DMS79 treated with DMSO at 0.1 percent for 48 hours (cell line): ENCODE measurements around the gene RORC.
A peak's percentile ranks its signal among the peaks of the same experiment; 100 is the strongest.

ENCODE experiments used
- DNase-seq: peaks from one replicate; lab custom pipeline; 2025; lab: John Stamatoyannopoulos, UW

Gene RORC

DNA sequence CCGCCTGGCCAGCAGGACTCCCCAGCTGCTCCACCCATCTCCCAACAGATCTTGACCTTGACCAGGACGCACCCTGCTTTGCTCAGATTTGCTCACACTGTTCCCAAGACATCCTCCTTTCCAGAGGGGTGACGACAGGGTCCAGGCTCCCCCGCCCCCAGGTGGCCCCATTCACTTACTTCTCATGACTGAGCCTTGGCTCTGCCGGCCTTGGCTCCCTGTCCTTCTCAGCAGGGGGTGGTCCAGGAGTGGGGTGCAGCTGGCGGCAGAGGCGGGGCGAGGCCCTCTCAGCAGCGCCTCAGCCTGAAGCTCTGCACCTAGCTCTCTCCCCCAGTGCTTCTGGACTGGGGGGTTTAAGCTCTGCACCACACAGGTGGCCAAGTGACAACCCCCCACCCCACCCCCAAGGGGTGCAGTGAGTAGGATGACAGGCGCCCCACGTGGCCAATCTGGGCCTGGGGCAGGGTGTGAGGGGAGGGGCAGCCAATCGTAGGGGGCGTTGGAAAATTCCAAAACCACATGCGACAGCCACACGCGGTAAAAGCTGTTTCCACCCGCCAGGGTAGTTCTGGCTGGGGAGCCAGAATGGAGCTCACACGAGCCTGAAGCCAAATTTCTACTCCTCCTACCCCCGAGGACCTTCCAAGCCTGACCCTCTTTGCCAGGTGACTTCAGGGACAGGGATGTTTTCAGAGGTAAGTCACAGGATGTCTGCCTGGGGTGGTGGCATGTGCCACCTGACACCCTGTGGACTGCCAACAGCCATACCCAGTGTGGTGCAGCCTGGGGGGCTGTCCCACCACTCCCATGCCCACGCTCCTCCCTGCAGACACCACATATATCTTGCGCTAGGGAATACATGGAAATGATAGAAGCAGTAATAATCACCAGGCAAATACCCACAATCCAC lies 5.6 kb downstream of the RORC start:
- DNase-seq = no peak

DNA sequence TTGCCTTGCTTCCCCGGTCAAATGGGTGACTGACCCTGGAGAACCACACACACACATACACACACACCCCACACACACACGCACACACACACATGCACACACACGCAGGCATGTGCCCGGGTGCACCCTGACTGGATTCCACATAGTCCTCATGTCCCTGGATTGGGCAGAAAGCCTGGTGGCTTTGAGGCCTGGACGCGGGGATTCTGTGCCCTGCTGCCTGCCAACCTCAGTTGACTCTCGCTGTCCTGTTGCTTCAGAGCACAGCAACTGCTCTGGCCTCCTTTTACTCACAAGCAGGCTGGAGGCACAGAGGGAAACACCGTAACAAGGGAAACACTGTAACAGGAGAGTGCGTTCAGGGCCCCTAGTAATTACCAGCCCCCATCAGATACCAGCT lies 6.4 kb downstream of the RORC start:
- DNase-seq = no peak

DNA sequence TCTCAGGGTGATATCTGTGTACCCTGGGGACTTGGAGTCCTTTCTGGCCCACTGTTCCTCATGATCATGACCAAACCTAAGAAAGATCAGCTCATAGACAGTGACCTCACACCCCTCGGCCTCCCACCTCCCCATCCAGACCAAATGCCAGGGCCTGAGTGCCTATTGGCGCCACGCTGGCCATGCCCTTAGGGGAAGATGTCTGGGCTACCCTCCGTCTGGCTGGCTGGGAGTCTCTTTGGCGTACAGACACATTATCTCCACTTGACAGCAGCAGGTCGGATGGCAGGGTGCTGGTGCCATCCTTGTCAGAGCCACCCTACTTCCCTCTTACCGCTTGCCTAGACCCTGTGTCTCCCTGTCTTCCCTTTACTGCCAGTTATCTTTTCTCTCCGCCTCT lies 8.4 kb downstream of the RORC start:
- no peak for DNase-seq

DNA sequence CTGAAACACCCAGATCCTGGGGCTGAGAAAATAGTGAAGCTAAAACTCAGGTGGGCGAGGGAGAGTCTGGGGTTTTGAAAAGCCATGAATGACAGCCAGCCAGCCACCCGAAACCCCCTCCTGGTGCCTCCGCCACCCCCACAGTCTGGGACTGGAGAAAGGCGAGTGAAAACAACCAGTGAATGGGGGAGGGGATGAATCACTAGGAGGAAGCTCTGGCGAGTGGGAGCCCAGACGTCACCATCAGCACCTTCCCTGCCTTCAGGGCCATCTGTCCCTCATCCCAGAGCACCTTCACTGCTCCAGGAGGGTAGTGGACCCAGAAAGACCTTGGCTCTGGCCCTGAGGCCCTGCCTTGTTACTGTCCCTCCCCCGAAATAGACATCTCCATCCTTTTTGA lies 9.2 kb downstream of the RORC start:
- no peak for DNase-seq

DNA sequence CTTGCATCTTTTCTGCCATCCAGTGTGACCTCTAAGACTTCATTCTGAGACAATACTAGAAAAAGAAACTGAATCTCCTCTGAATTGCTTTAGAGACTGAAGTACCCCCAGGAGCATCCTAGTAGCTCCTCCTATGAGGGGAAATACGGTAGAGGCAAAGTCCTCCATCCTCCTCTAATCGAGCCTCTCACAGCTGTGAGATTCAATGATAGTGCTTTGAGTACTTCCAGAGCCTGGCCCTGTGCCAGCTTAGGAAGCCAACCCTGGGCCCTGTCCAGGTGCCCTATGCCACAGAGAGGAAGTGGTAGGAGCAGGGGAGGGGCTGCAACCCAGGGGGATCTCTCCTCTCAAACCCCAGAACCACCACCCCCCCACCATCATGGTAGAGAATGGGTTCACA lies 10.7 kb downstream of the RORC start:
- DNase-seq = peak; percentile 81

DNA sequence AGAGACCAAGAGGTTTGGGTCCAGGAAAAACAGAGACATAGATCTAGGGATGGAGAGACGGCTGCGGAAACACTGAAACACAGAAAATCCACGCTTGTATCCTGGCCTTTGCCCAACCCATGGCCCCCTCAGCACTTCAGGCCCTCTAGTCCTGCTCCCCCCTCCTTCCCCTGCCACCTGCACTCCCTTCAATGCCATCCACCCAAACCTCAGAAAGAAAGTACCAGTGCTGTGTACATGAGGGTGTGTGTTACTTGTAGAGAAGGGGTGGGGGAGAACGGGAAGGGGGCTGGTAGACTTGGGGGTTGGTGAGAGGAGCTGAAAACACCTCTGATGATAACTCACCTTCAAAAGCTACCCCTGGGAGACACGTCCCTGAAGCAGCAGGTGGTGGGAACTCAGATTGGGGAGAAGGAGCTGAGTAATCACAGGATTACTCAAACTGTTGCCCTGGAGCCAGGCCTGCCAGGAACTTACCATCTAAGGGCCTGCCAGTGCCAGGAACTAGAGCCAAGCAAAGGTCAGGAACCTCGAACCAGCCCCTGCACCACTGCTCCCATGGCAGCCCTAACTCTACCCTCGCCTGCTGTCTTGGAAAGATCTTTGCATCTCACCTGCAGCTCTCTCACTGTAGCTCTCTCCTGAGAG lies 11.5 kb downstream of the RORC start:
- no peak for DNase-seq

DNA sequence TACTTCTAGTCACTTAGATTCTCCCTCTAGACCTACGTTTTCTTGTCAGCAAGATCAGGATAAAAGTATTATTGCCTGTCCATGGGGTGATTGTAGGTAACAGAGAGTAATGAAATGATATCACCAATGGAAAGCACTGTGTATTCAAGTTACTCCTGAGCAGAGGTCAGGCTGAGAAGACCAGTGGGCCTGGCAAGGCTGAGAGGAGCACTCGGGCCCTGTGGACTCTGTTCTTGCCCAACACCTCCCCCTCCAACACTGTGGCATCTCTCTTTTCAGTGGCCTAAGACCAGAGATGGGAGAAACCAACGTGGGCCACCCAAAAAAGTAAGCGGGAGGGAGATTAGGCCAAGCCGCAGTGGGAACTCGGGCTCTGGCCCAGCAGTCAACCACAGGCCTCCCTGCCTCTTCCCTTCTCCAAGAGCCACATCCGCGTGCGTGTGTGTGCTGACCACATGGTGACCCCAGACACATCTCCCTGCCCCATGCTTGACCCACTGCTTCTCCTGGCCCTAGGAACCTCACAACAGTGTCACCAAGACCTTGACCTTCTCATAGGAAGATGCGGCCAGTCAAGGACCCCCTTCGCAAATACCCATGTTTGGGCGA lies 12.3 kb downstream of the RORC start:
- DNase-seq = no peak

DNA sequence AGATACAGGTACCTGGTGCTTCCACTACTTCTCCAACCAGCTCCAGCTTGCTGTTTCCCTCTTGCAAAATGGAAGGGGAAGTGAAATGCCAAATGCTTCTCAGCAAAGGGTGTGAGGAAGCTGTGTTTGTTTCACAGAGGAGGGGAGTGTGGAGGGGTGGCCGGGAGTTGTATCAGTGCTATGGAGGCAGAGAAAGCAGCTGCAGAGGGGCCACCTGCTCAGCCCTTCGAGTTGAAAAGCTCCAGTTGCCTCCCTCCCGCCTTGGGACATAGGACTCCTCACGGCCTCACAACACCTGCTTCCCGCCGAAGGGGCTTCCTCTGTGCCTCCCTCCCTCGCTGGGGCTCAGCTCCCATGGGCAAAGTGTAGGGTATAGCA lies 14.3 kb downstream of the RORC start:
- no peak for DNase-seq

DNA sequence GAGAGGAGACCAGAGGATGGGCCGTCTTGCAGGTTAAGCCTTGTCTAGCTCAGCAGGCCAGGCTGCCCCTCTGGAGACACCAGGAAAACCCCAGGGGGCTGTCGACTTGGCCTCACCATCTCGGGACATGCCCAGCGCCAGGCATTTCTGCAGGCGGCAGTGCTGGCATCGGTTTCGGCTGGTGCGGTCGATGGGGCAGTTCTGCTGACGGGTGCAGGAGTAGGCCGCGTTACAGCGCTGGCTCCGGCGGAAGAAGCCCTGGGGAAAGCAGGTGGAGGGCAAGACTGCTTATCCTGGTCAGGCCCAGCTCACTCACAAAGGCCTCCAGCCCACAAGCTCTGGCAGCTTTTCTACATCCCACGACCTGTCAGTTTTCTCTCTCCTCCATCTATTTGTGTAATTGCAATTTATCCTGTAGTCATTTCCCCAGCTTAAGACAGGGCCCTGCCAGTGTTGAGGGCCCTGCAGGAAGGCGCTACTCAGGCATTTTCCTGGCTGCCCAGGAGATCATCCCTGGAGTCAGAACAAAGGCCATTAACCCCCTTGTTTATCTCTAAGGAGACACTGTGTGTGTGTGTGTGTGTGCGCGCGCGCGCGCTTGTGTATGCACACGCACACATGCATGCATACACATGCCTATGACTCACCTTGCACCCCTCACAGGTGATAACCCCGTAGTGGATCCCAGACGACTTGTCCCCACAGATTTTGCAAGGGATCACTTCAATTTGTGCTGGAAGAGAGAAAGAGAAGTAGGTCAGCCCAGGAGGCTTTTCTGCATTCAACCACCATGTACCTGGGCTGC lies 14.9 kb downstream of the RORC start:
- DNase-seq = no peak

DNA sequence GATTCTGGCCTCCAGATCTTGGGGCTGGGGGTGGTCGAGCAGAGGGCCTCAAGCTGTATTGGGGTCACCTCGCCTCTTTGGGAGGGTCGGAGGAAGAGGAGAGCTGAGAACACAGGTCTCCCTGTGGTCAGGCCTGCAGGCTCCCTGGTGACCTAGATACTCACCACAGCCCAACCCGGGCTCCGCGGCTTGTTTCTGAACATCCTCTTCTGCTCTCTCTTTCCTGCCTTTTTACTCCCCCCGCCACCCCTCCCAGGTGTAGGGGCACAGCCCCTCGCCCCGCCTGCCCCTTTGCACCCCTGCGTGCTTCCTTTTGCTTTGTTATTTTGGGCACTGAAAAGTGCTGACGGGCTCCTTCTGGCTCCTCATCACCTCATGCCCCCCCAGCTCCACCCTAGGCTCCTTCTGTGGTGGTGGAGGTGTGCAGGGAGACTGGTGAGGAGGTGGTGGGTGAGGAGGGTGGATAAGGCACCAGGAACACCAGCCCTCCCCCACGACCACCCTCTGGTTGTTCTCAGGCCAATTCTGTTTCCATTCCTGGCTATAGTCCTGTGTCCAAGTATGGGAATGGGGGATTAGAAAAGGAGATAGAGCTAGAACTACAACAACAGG lies 15.8 kb downstream of the RORC start:
- DNase-seq = no peak

DNA sequence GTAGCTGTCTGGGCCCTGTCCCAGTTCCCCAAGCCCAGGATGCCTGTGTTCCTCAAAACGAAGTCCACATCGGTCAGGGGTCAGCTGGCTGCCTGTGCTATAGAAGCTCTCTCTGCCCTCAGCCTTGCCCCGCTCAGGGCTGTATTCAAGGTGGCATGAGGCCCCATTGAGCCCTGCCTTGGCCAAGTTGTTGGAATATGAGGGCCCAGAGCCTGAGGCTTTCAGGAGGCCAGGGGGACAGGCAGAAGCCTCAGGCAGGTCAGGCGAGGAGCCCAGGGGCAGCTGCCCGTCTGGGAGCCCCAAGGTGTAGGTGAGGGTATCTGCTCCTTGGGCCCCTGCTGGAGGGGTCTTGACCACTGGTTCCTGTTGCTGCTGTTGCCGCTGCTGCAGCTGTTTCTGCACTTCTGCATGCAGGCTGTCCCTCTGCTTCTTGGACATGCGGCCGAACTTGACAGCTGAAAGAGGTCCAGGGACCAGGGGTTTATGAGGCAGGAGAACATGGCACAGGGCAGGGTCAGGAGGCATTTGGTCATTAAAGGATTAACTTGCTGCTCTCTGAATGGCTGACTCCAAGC lies 16.5 kb downstream of the RORC start:
- no peak for DNase-seq

DNA sequence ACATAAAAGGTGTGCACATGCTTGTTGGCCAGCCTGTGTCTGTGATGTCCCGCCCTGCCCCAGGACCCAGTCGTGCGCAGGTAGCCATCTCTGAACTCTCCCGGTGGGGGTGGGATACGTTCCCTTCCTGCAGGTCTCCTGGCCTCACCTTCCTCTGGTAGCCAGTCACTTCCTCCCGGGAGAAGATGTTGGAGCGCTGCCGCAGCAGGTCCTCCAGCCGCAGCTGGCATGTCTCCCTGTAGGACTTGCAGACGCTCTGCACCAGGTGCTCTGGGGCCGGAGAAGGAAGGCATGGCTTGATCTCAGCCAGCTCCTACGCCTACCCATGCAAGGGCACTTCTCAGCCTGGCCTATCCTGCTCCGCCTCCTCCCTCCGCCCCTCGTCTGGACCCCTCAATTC lies 17.2 kb downstream of the RORC start:
- no peak for DNase-seq

DNA sequence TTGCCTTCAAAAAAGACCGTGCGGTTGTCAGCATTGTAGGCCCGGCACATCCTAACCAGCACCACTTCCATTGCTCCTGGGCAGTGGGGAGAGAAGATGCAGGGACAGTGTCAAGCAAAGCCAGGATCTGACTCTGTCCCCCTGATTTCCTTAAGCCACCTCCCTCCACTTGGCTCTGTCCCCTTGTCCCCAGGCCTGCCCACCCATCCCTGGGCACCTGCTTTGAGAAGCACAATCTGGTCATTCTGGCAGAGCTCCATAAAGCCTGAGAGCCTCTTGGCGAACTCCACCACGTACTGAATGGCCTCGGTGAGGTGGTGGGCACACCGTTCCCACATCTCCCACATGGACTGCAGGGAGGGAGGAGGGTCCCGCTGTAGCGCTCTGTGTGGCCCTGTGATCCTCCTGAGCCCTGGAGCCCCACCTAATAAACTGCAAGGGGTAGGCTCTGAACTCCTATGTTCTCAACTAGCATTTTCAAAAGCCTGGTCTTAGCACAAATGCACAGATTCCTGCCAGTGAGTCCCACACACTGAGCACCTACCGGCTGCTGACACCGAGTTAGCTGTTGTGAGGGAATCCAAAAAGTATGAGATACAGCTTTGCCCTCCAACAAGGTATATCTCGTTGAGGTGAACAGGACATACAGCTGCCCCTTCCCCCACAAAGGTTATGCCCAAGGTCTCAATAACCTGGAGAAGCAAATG lies 18.2 kb downstream of the RORC start:
- no peak for DNase-seq

DNA sequence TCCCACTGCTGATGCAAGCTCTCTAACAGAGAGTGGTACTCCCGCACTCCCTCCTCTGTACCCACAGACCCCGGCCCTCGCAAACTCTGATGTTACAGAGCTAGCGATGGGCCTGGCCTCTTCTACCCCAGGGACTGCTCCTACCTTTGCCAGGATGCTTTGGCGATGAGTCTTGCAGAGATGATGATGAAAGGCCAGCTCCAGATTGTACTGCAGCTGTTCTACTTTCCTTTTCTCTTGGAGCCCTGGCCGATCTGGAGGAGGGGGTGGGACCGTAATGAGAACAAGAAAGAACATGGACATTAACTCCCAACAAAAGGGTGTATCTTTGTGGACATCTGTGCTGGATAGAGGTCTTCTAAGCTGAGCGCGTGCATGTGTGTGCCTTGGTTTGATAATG lies 20.4 kb downstream of the RORC start:
- DNase-seq = no peak

DNA sequence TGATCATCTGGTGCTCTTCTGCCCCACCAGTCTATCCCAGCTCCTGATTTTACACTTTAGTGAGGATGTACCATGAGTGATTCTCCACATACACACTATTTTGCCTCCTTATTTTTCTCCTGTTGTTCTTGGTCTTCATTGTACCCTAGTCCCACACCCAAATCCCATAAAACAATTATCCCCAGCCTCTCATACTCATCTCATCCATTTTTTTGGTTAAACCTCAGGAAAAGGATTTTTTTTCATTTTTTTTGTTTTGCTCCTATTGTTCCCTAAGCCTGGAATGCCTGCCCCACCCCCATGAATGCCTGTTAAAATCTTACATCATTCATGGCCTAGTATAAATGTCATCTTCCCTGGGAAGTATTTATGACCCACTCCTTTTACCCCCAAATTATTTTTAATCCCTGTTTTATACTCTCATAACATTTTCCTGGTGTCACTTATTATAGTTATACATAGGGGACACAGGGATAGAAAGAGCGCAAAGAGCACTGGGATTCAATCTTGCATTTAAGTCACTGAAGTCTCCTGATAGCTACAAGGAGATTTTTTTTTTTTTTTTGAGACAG lies 21.5 kb downstream of the RORC start:
- no peak for DNase-seq

DNA sequence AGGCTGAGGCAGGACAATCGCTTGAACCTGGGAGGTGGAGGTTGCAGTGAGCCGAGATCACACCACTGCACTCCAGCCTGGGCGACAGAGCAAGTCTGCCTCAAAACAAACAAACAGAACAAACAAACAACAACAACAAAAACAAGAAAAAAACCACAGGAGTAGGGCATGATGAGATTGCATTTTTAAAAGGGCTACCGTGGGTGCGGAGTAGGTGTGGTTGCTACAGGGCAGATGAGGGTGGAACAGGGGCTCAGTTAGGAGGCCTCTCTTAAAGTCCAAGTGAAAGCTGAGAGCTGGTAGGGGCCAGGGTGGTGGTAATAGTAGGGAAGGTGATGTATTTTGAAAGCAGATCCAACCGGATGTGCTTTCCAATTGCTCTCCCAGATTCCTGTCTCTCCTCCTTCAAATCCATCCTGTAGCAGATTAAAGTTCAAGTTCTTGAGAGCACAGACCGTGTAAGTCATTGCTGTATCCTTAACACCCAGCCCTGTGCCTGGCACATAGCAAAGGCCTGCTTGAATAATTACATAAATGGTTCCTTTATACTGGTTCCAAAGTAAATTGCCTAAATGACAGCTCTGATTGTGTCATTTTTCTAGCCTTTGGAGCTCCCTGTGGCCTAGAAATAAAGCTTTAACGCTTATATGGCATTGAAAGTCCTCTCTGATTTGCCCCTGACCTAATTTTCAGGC lies 22.2 kb downstream of the RORC start:
- DNase-seq = no peak

DNA sequence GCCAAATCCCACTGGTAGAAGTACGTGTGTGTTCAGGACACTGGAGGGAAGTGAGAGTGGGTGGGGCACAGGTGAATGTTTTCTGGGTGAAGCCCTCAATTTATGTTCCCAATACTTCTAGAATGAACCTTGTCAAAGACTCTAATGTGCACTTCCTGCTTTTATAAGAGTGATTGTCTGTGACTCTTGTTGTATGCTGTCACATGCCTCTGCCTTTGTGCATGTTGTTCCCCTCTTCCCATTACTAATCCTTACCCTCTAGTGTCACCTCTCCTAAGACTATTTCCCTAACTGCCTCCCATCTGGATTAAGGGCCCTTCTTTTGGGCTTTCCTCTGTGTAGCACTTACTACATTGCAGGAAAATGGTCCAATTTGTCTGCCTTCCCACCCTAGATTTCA lies 23.8 kb downstream of the RORC start:
- no peak for DNase-seq

DNA sequence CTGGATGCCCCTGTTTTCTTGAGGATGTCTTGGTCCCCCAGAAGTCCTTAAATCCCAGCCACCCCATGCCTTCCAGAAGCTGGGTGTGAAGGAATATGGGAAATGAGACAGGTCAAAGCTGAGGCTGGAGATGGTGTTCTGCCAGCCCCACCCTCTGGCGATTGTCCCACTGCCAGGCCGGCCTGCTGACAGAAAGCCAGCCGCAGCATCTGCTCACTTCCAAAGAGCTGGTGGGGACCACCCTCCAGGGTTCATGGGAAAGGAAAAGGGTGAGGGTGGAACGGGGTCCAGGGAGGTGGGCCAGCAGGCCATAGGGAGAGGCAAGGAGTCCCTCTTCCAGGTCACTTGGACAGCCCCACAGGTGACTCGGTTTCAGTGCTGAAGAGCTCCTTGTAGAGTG lies 24.5 kb downstream of the RORC start:
- DNase-seq = no peak

DNA sequence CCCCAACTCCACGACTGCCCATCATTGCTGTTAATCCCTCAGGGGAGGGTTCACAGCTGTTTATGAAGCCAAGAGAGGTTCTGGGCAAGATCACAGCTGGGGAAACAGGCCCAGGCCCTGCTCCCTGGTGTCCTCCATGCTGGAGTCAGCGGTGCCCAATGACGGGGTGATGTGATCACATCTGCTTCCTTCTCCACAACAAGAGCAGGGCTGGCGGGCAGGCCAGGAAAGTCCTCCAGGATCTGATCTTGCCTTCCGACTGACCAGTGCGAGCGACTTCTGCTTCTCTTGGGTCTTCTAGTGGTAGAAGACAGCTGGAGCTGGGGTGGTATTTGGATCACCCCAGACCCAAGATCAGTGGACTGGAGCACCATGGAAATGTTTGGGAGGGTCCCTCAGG lies 25.4 kb downstream of the RORC start:
- no peak for DNase-seq
